IMR-90 (cell line): ENCODE results near the gene DGAT2. TPM values are rescaled to one million over a fixed set of nuclear protein-coding genes. Genes with fewer than 3 reads are reported as not detected.

Experiments used
- ATAC-seq: fragments of 200-7000 bp; cut with Tn5 transposase; 2 replicates; pipeline ENCODE4 v1.9.1; 2020; ENCODE audit warnings: low read depth, mild to moderate bottlenecking, moderate library complexity
- BruUV-seq: library from RNA; stranded (reverse); fragments of 400-500 nt; replicated peaks from 2 replicates; lab custom pipeline; 2021; lab: Mats Ljungman, UMichigan
- CTCF ChIA-PET: fragments of 300-600 bp; formaldehyde crosslinking; extraction: SDS; loops from one replicate; lab custom pipeline; 2021; ENCODE audit warnings: antibody characterized with exemption; lab: Yijun Ruan, JAX
- POLR2A ChIA-PET: fragments of 300-600 bp; sonication (Branson Sonifier 250); formaldehyde crosslinking; loops from one replicate; lab custom pipeline; 2022; ENCODE audit warnings: antibody characterized with exemption; ENCODE audit not compliant: unreplicated experiment; lab: Charles Lee
- DNase-seq: peaks from one replicate; pipeline ENCODE4 v3.0.0; 2013
- H2AFZ ChIP-seq: replicated peaks from 2 replicates; pipeline ENCODE3; 2013; ENCODE audit warnings: low read length, mild to moderate bottlenecking; ENCODE audit not compliant: poor library complexity
- H2AK5ac ChIP-seq: 2 replicates; pipeline ENCODE4 v1.6.1; 2013; ENCODE audit warnings: low read depth, low read length, inconsistent platforms
- H2AK9ac ChIP-seq: replicated peaks from 2 replicates; pipeline ENCODE3; 2013; ENCODE audit warnings: mild to moderate bottlenecking, low read depth, low read length, moderate library complexity; ENCODE audit not compliant: poor library complexity
- H2BK120ac ChIP-seq: 2 replicates; pipeline ENCODE4 v1.6.1; 2013; ENCODE audit warnings: low read depth, low read length, inconsistent platforms
- H2BK15ac ChIP-seq: 3 replicates; pipeline ENCODE4 v1.6.1; 2013; ENCODE audit warnings: low read depth, low read length, inconsistent platforms
- H2BK20ac ChIP-seq: 2 replicates; pipeline ENCODE4 v1.6.1; 2013; ENCODE audit warnings: low read depth, mild to moderate bottlenecking, inconsistent platforms, low read length, moderate library complexity
- H2BK5ac ChIP-seq: 2 replicates; pipeline ENCODE4 v1.6.1; 2013; ENCODE audit warnings: mild to moderate bottlenecking, low read depth, low read length, inconsistent platforms; ENCODE audit not compliant: poor library complexity, severe bottlenecking
- H3K14ac ChIP-seq: replicated peaks from 2 replicates; pipeline ENCODE4 v1.6.1; 2013; ENCODE audit warnings: low read depth, low read length, inconsistent platforms
- H3K18ac ChIP-seq: 2 replicates; pipeline ENCODE4 v1.6.1; 2013; ENCODE audit warnings: low read depth, low read length, control low read depth
- H3K23ac ChIP-seq: 2 replicates; pipeline ENCODE4 v1.6.1; 2013; ENCODE audit warnings: low read depth, low read length, inconsistent platforms
- H3K27ac ChIP-seq: 2 replicates; pipeline ENCODE4 v1.5.1; 2013; ENCODE audit warnings: mild to moderate bottlenecking, control low read depth, low read length; ENCODE audit not compliant: insufficient read depth
- H3K27me3 ChIP-seq: 2 replicates; pipeline ENCODE4 v1.6.1; 2013; ENCODE audit warnings: low read length; ENCODE audit not compliant: control insufficient read depth, insufficient read depth
- H3K36me3 ChIP-seq: 2 replicates; pipeline ENCODE4 v1.6.1; 2013; ENCODE audit warnings: low read length, mixed read lengths; ENCODE audit not compliant: control insufficient read depth, insufficient read depth
- H3K4ac ChIP-seq: 2 replicates; pipeline ENCODE4 v1.6.1; 2013; ENCODE audit warnings: low read depth, low read length, inconsistent platforms
- H3K4me1 ChIP-seq: 2 replicates; pipeline ENCODE4 v1.6.1; 2013; ENCODE audit warnings: low read length, mixed read lengths; ENCODE audit not compliant: control insufficient read depth, insufficient read depth
- H3K4me2 ChIP-seq: 2 replicates; pipeline ENCODE4 v1.6.1; 2013; ENCODE audit warnings: low read depth, mild to moderate bottlenecking, control low read depth, low read length, moderate library complexity
- H3K4me3 ChIP-seq: 2 replicates; pipeline ENCODE4 v1.5.1; 2013; ENCODE audit warnings: low read depth, mild to moderate bottlenecking, control low read depth, low read length, moderate library complexity; ENCODE audit not compliant: insufficient read depth
- H3K56ac ChIP-seq: 2 replicates; pipeline ENCODE4 v1.6.1; 2013; ENCODE audit warnings: low read length, inconsistent platforms; ENCODE audit not compliant: insufficient read depth; ENCODE audit errors: extremely low read depth
- H3K79me1 ChIP-seq, 2 experiments: 2 replicates each; pipeline ENCODE4 v1.6.1; 2013; ENCODE audit warnings: low read length in 2 of 2, inconsistent platforms in 1 of 2, low read depth in 1 of 2
- H3K9ac ChIP-seq: 2 replicates; pipeline ENCODE4 v1.6.1; 2013; ENCODE audit warnings: low read depth, low read length, control low read depth
- H3K9me1 ChIP-seq: 2 replicates; pipeline ENCODE4 v1.6.1; 2013; ENCODE audit warnings: low read length, inconsistent platforms; ENCODE audit not compliant: insufficient read depth
- H3K9me3 ChIP-seq: 2 replicates; pipeline ENCODE4 v1.6.1; 2013; ENCODE audit warnings: low read length; ENCODE audit not compliant: control insufficient read depth, insufficient read depth
- H4K20me1 ChIP-seq: 2 replicates; pipeline ENCODE4 v1.6.1; 2013; ENCODE audit warnings: low read length, inconsistent platforms; ENCODE audit not compliant: insufficient read depth
- H4K5ac ChIP-seq: 2 replicates; pipeline ENCODE4 v1.6.1; 2013; ENCODE audit warnings: mild to moderate bottlenecking, low read depth, low read length, control low read depth
- H4K8ac ChIP-seq, 2 experiments: 2 replicates each; pipeline ENCODE4 v1.6.1; 2013; ENCODE audit warnings: low read depth in 2 of 2, low read length in 2 of 2, control low read depth in 1 of 2, inconsistent platforms in 1 of 2
- H4K91ac ChIP-seq: 2 replicates; pipeline ENCODE4 v1.6.1; 2013; ENCODE audit warnings: low read depth, low read length, inconsistent platforms; ENCODE audit not compliant: insufficient read depth
- BHLHE40 ChIP-seq: fragments of 150-350 bp; IDR thresholded peaks from 2 replicates; pipeline ENCODE4 v1.6.1; 2016; ENCODE audit warnings: mild to moderate bottlenecking, low read depth, low read length
- CEBPB ChIP-seq: IDR thresholded peaks from 2 replicates; pipeline ENCODE4 v1.6.1; 2012; ENCODE audit warnings: low read depth, low read length, improper control_type of control experiment
- CHD1 ChIP-seq: IDR thresholded peaks from 2 replicates; pipeline ENCODE4 v1.6.1; 2012; ENCODE audit warnings: low read depth, low read length, improper control_type of control experiment
- FOS ChIP-seq: fragments of 150-350 bp; IDR thresholded peaks from 2 replicates; pipeline ENCODE4 v1.6.1; 2016; ENCODE audit warnings: low read depth, low read length
- MAFK ChIP-seq: IDR thresholded peaks from 2 replicates; pipeline ENCODE4 v1.6.1; 2012; ENCODE audit warnings: low read depth, low read length, improper control_type of control experiment
- MAZ ChIP-seq: IDR thresholded peaks from 2 replicates; pipeline ENCODE4 v1.6.1; 2012; ENCODE audit warnings: low read depth, mild to moderate bottlenecking, low read length, improper control_type of control experiment, moderate library complexity, borderline replicate concordance
- MXI1 ChIP-seq: IDR thresholded peaks from 2 replicates; pipeline ENCODE4 v1.6.1; 2012; ENCODE audit warnings: low read depth, mild to moderate bottlenecking, low read length, moderate library complexity, borderline replicate concordance
- NFE2L2 ChIP-seq: fragments of 150-350 bp; IDR thresholded peaks from 2 replicates; pipeline ENCODE4 v1.6.1; 2016; ENCODE audit warnings: low read depth, mild to moderate bottlenecking, low read length
- POLR2A ChIP-seq: IDR thresholded peaks from 2 replicates; pipeline ENCODE4 v1.6.1; 2012; ENCODE audit warnings: mild to moderate bottlenecking, low read depth, low read length
- RAD21 ChIP-seq: IDR thresholded peaks from 2 replicates; pipeline ENCODE4 v1.6.1; 2012; ENCODE audit warnings: low read length, improper control_type of control experiment
- RCOR1 ChIP-seq: IDR thresholded peaks from 2 replicates; pipeline ENCODE4 v1.6.1; 2012; ENCODE audit warnings: mild to moderate bottlenecking, low read length, improper control_type of control experiment; ENCODE audit not compliant: insufficient replicate concordance
- RFX5 ChIP-seq: IDR thresholded peaks from 2 replicates; pipeline ENCODE4 v1.8.0; 2012; ENCODE audit warnings: low read depth, mild to moderate bottlenecking, low read length, moderate library complexity
- WGBS, 2 experiments: methylation state at CpG; one replicate each; pipeline versions ENCODE4 v1.1.5 to v1.1.7; 2013; ENCODE audit warnings: missing lambda C conversion rate in 2 of 2; ENCODE audit not compliant: insufficient read length in 1 of 2; ENCODE audit errors: extremely low coverage in 2 of 2; 5-methylcytosine and 5-hydroxymethylcytosine counted together
- dilution Hi-C: fragments of 300-500 bp; cut with HindIII; formaldehyde crosslinking; loops from one replicate; pipeline ENCODE4 v1.14.3; 2018; ENCODE audit warnings: low sequenced_read_pairs; ENCODE audit not compliant: unreplicated experiment
- in situ Hi-C: fragments of 300-500 bp; cut with MboI; formaldehyde crosslinking; loops from 3 replicates; pipeline ENCODE4 v1.14.3; 2019; ENCODE audit warnings: low sequenced_read_pairs, inconsistent platforms, mixed read lengths
- intact Hi-C: fragments of 100-400 bp; cut with micrococcal nuclease; formaldehyde crosslinking; loops from 2 replicates; pipeline ENCODE4 v1.10.0; 2022
- polyA plus RNA-seq, 3 experiments: library from polyadenylated mRNA; depleted of rRNA; stranded (reverse); fragments of >200 nt; gene quantifications; 2 replicates each; pipeline ENCODE4 v1.2.3, GENCODE V29; 2012; ENCODE audit warnings: low replicate concordance in 1 of 3
- total RNA-seq: library from RNA; depleted of rRNA; stranded (reverse); fragments of >200 nt; gene quantifications from 2 replicates; pipeline ENCODE4 v1.2.3, GENCODE V29; 2012
- TF ChIP-seq, protein P1 (sequence below): fragments of 150-350 bp; IDR thresholded peaks from 2 replicates; pipeline ENCODE4 v1.6.1; 2017; ENCODE audit warnings: mild to moderate bottlenecking, antibody characterized with exemption, low read length, low read depth
- TF ChIP-seq, protein P2 (sequence below): conservative IDR thresholded peaks from 2 replicates; pipeline ENCODE4 v1.5.1; 2012; ENCODE audit warnings: mild to moderate bottlenecking, low read depth, low read length, improper control_type of control experiment
- TF ChIP-seq, protein P3 (sequence below): fragments of 150-350 bp; IDR thresholded peaks from 2 replicates; pipeline ENCODE4 v1.6.1; 2016; ENCODE audit warnings: low read depth, mild to moderate bottlenecking, low read length, moderate library complexity, borderline replicate concordance

The DGAT2 gene
- total and polyA plus RNA-seq, 2 of the 4 experiments (the other 2 are of a cell fraction) = 2.3 to 2.4 TPM

DNA sequence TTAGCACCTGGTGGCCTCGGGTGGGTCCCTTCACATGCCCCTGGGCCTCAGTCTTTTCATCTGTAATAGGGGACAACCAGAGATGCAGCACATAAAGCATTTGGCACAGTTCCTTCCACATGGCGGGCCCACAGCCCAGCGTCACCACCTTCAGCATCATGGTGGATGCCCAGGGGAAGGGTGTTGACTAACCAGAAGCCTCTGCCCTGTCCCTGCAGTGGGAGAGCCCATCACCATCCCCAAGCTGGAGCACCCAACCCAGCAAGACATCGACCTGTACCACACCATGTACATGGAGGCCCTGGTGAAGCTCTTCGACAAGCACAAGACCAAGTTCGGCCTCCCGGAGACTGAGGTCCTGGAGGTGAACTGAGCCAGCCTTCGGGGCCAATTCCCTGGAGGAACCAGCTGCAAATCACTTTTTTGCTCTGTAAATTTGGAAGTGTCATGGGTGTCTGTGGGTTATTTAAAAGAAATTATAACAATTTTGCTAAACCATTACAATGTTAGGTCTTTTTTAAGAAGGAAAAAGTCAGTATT, 31.6 kb downstream of the DGAT2 start:
- DNase-seq = no peak
- Histone ChIP-seq H3K79me1 (no peaks in the 10 kb centered on the region), H3K23ac (no peak overlapping the region), H2BK20ac (no peak overlapping the region), H3K18ac (no peak overlapping the region), H3K4me3 (no peak overlapping the region), H3K14ac (no peak overlapping the region), H3K9me3 (no peaks in the 10 kb centered on the region), H4K8ac (no peak overlapping the region), H4K5ac (no peak overlapping the region), H4K20me1 (0 out of 2 replicates have a peak, but pooled peaks cover 5% of the 10 kb centered on the region), H3K4me1 (peaks cover 2% of the 10 kb centered on the region), H2AK9ac (no peak overlapping the region), H4K91ac (no peak overlapping the region), H3K4ac (no peak overlapping the region), H3K27ac (no peak overlapping the region), H3K9ac (no peak overlapping the region), H3K56ac (no peak overlapping the region), H2BK5ac (no peak overlapping the region), H2BK120ac (no peak overlapping the region), H2AFZ (no peak overlapping the region), H2AK5ac (no peak overlapping the region), H3K4me2 (no peak overlapping the region), H2BK15ac (no peak overlapping the region), H3K27me3 (no peaks in the 10 kb centered on the region; the same call in 1 of the 2 replicates), H3K36me3 (no peaks in the 10 kb centered on the region), H3K9me1 (0 out of 2 replicates have a peak, but pooled peaks cover 3% of the 10 kb centered on the region)
- in situ Hi-C loops = loop anchor here (10.0 kb wide), 1 partner anchor 515 kb away; no protein-coding TSS in a partner anchor
- dilution Hi-C loops = no loop called here
- TF ChIP-seq, protein P1, sequence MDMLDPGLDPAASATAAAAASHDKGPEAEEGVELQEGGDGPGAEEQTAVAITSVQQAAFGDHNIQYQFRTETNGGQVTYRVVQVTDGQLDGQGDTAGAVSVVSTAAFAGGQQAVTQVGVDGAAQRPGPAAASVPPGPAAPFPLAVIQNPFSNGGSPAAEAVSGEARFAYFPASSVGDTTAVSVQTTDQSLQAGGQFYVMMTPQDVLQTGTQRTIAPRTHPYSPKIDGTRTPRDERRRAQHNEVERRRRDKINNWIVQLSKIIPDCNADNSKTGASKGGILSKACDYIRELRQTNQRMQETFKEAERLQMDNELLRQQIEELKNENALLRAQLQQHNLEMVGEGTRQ = no peak
- TF ChIP-seq NFE2L2 (no peak), FOS (no peak), MAFK (no peak), RAD21 (no peak), RCOR1 (no peak), CEBPB (no peak), CHD1 (no peak), MXI1 (no peak), BHLHE40 (no peak), RFX5 (no peak), POLR2A (no peak), MAZ (no peak)
- TF ChIP-seq, protein P2, sequence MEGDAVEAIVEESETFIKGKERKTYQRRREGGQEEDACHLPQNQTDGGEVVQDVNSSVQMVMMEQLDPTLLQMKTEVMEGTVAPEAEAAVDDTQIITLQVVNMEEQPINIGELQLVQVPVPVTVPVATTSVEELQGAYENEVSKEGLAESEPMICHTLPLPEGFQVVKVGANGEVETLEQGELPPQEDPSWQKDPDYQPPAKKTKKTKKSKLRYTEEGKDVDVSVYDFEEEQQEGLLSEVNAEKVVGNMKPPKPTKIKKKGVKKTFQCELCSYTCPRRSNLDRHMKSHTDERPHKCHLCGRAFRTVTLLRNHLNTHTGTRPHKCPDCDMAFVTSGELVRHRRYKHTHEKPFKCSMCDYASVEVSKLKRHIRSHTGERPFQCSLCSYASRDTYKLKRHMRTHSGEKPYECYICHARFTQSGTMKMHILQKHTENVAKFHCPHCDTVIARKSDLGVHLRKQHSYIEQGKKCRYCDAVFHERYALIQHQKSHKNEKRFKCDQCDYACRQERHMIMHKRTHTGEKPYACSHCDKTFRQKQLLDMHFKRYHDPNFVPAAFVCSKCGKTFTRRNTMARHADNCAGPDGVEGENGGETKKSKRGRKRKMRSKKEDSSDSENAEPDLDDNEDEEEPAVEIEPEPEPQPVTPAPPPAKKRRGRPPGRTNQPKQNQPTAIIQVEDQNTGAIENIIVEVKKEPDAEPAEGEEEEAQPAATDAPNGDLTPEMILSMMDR = no peak
- TF ChIP-seq, protein P3, sequence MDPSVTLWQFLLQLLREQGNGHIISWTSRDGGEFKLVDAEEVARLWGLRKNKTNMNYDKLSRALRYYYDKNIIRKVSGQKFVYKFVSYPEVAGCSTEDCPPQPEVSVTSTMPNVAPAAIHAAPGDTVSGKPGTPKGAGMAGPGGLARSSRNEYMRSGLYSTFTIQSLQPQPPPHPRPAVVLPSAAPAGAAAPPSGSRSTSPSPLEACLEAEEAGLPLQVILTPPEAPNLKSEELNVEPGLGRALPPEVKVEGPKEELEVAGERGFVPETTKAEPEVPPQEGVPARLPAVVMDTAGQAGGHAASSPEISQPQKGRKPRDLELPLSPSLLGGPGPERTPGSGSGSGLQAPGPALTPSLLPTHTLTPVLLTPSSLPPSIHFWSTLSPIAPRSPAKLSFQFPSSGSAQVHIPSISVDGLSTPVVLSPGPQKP = no peak
- POLR2A ChIA-PET = no interaction called here
- no peak for ATAC-seq
- BruUV-seq = no TSS peak
- whole genome bisulfite sequencing, 2 experiments = 80% methylated on average over 1 of the region's 8 CpGs; no CpG with 5 or more reads in 1 of the 2 experiments
- intact Hi-C loops = loop anchor here (5.0 kb wide), 1 partner anchor 352 kb away; no protein-coding TSS in a partner anchor
- CTCF ChIA-PET = interaction anchor here (1.0 kb wide), 1 partner anchor 69 kb away, joined by 3 read pairs; no protein-coding TSS in a partner anchor
